Measurements from ENCODE around the gene EIF4A2. TPM values are rescaled to one million over a fixed set of nuclear protein-coding genes. Genes with fewer than 3 reads are reported as not detected.

EIF4A2 gene
- total RNA-seq, 1 donor from 2014 or later = 574 TPM

GRCh38 chr3:186824430-186825139, 41.2 kb downstream of the EIF4A2 start:
- Mint-ChIP-seq H3K27me3 (peaks cover 21% of the 10 kb centered on the region), H3K4me3 (no peak overlapping the region), H3K9me3 (no peaks in the 10 kb centered on the region), H3K4me1 (peaks cover 22% of the 10 kb centered on the region), H3K27ac (no peak overlapping the region), H3K36me3 (ENCODE audit: low read depth) (no peaks in the 10 kb centered on the region)
- no peak for TF ChIP-seq CTCF (IDR thresholded peaks at IDR 0.05)
- ChIA-PET POLR2A (interaction anchor here (0.5 to 5.2 kb wide), 4 partner anchors 35 to 93 kb away, joined by 3 to 55 read pairs (median 4); partner anchors contain the start of gene EIF4A2), CTCF (interaction anchor here (0.9 to 11.1 kb wide), 3 partner anchors 209 to 841 kb away, joined by 3 to 187 read pairs (median 3); partner anchors contain the start of gene AHSG)
- no peak for DNase-seq
- intact Hi-C loops (cut with micrococcal nuclease) = loop anchor here (5.0 to 10.0 kb wide), 3 partner anchors 257 to 717 kb away; partner anchors contain the start of genes ETV5 and TBCCD1
- no peak for ATAC-seq (ENCODE audit: low read depth)

- ChIA-PET CTCF (interaction anchor here (1.9 to 11.1 kb wide), 2 partner anchors 209 to 285 kb away, joined by 5 to 187 read pairs; partner anchors contain the start of gene AHSG), POLR2A (interaction anchor here (0.5 to 5.2 kb wide), 4 partner anchors 35 to 224 kb away, joined by 3 to 55 read pairs (median 4); partner anchors contain the start of gene EIF4A2)
- TF ChIP-seq CTCF (IDR thresholded peaks at IDR 0.05) = no peak
- Mint-ChIP-seq H3K36me3 (ENCODE audit: low read depth) (no peaks in the 10 kb centered on the region), H3K9me3 (no peaks in the 10 kb centered on the region), H3K4me1 (peaks cover 22% of the 10 kb centered on the region), H3K27ac (no peak overlapping the region), H3K4me3 (peak overlapping the region; percentile 71), H3K27me3 (peaks cover 29% of the 10 kb centered on the region)
- DNase-seq (peak; percentile 24), ATAC-seq (ENCODE audit: low read depth) (peak; percentile 28)
- intact Hi-C loops (cut with micrococcal nuclease) = loop anchor here (5.0 to 10.0 kb wide), 3 partner anchors 258 to 718 kb away; partner anchors contain the start of genes ETV5 and TBCCD1
Observed at GRCh38 chr3:186825294-186825821, 42.0 kb downstream of the EIF4A2 start.

- TF ChIP-seq CTCF (IDR thresholded peaks at IDR 0.05) = no peak
- H3K4me3 Mint-ChIP-seq = peak overlapping the region; percentile 71
- intact Hi-C loops (cut with micrococcal nuclease) = loop anchor here (2.0 to 10.0 kb wide), 4 partner anchors 43 to 719 kb away; partner anchors contain the start of genes EIF4A2, ETV5 and TBCCD1
- H3K36me3 Mint-ChIP-seq (ENCODE audit: low read depth) = no peaks in the 10 kb centered on the region
- H3K27me3 Mint-ChIP-seq = peaks cover 34% of the 10 kb centered on the region
- ATAC-seq (ENCODE audit: low read depth) (no peak), DNase-seq (no peak)
- peaks cover 22% of the 10 kb centered on the region for H3K4me1 Mint-ChIP-seq
- CTCF ChIA-PET = interaction anchor here (1.6 to 11.1 kb wide), 3 partner anchors 210 to 286 kb away, joined by 4 to 187 read pairs (median 5); partner anchors contain the start of gene AHSG
- no peak overlapping the region for H3K27ac Mint-ChIP-seq
- POLR2A ChIA-PET = interaction anchor here (0.7 to 5.2 kb wide), 3 partner anchors 36 to 888 kb away, joined by 3 to 55 read pairs (median 3); partner anchors contain the start of genes EIF4A2 and TRA2B
- H3K9me3 Mint-ChIP-seq = no peaks in the 10 kb centered on the region
Observed at GRCh38 chr3:186825872-186826409, 42.6 kb downstream of the EIF4A2 start.

DNA sequence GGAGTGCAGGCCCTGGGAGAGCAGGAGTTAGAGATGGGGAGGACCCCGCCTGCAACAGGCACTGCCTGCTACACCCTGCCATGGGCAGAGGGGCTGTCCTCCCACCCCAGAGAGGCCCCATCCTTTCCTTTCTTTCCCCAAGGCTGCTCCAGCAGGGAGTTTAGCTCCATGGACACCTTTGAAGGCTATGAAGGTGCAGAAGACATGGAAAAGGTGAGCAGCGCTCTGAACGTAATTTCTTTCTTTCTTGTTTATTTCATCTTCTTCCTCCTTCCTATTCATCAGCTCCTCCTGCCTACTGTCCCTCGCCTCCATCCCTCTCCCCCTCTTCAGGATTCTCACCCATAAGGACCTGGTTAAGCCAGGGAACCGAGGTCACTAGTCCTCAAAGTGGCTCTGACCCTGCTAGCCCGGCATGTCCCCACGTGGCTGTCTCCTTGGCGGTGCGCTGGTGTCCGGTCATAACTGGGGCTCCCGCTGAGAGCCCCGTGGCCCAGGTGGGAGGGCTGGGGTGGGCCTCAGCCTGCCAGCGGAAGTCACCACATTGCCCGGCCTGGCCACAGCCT, 43.1 kb downstream of the EIF4A2 start:
- intact Hi-C loops (cut with micrococcal nuclease) = loop anchor here (2.0 to 10.0 kb wide), 4 partner anchors 44 to 719 kb away; partner anchors contain the start of genes EIF4A2, ETV5 and TBCCD1
- ATAC-seq (ENCODE audit: low read depth) (no peak), DNase-seq (peak; percentile 24)
- peak overlapping the region; percentile 71 for H3K4me3 Mint-ChIP-seq
- no peak for TF ChIP-seq CTCF (IDR thresholded peaks at IDR 0.05)
- ChIA-PET POLR2A (interaction anchor here (0.6 to 5.2 kb wide), 11 partner anchors 19 to 889 kb away, joined by 3 to 55 read pairs (median 5); partner anchors contain the start of genes DNAJB11, EIF4A2, RFC4 and TRA2B), CTCF (interaction anchor here (1.6 to 11.1 kb wide), 4 partner anchors 23 to 286 kb away, joined by 4 to 187 read pairs (median 8); partner anchors contain the start of gene AHSG)
- H3K4me1 Mint-ChIP-seq = peaks cover 22% of the 10 kb centered on the region
- no peaks in the 10 kb centered on the region for H3K36me3 Mint-ChIP-seq (ENCODE audit: low read depth)
- H3K27ac Mint-ChIP-seq = no peak overlapping the region
- H3K27me3 Mint-ChIP-seq = peaks cover 40% of the 10 kb centered on the region
- H3K9me3 Mint-ChIP-seq = no peaks in the 10 kb centered on the region
